Measurements from ENCODE around the gene ERVFRD-1. TPM values are rescaled to one million over a fixed set of nuclear protein-coding genes. Genes with fewer than 3 reads are reported as not detected.

Gene ERVFRD-1
- total and polyA plus RNA-seq, 4 donors: 0.06 to 0.26 (median 0.13) TPM

Small RNAs within 50 kb of the gene (small RNA-seq; reads per million reads assigned to genes)
- gene AL136139.1 (ENCODE audit: low replicate concordance): not detected

Other genes starting within 250 kb of the ERVFRD-1 start
- not detected for gene GCM2, start 229.7 kb downstream of the ERVFRD-1 start, total RNA-seq
- gene GCM2, start 229.7 kb downstream of the ERVFRD-1 start, polyA plus RNA-seq: not detected
- gene SYCP2L, start 224.7 kb downstream of the ERVFRD-1 start, total RNA-seq: 1 to 10 TPM in 1 of 2 donors, under 1 TPM in 1; 0.49 to 5.3 TPM
- gene SYCP2L, start 224.7 kb downstream of the ERVFRD-1 start, polyA plus RNA-seq: under 1 TPM; 0.49 to 0.89 TPM
- gene ELOVL2, start 67.4 kb downstream of the ERVFRD-1 start, total RNA-seq: 1 to 10 TPM in 1 of 2 donors, under 1 TPM in 1; 0.31 to 2.8 TPM
- under 1 TPM; 0.16 to 0.18 TPM for gene ELOVL2, start 67.4 kb downstream of the ERVFRD-1 start, polyA plus RNA-seq
- 10 to 100 TPM in 1 of 2 donors, 1 to 10 TPM in 1; 7.6 to 14.7 TPM for gene SMIM13, start 17.9 kb downstream of the ERVFRD-1 start, total RNA-seq
- 1 to 10 TPM; 2.9 to 3.8 TPM for gene SMIM13, start 17.9 kb downstream of the ERVFRD-1 start, polyA plus RNA-seq
- gene NEDD9, start 120.9 kb upstream of the ERVFRD-1 start, total RNA-seq: 100 to 1,000 TPM; 149 to 158 TPM
- gene NEDD9, start 120.9 kb upstream of the ERVFRD-1 start, polyA plus RNA-seq: 100 to 1,000 TPM in 1 of 2 donors, 10 to 100 TPM in 1; 28.2 to 101 TPM